Chondrocyte (in vitro differentiated cells): ENCODE results near the gene PTK7. TPM values are rescaled to one million over a fixed set of nuclear protein-coding genes. Genes with fewer than 3 reads are reported as not detected.
"Not testable (repeated sequence)": the region's sequence is repeated elsewhere in the genome, so short reads cannot be mapped to it uniquely, and the experiment has no call there.

Experiments
- DNase-seq: peaks from one replicate; pipeline ENCODE4 v3.0.0; 2021; ENCODE audit warnings: mixed read lengths, low spot score
- H3K27ac Mint-ChIP-seq: one replicate; pipeline ENCODE4 v1.8.0; 2021; ENCODE audit warnings: mild to moderate bottlenecking, moderate library complexity, mixed read lengths; ENCODE audit not compliant: unreplicated experiment
- H3K27me3 Mint-ChIP-seq: 2 replicates; pipeline ENCODE4 v1.8.0; 2021; ENCODE audit warnings: low read depth, mixed read lengths
- H3K36me3 Mint-ChIP-seq: 2 replicates; pipeline ENCODE4 v1.8.0; 2021; ENCODE audit warnings: low read depth, mixed read lengths
- H3K4me1 Mint-ChIP-seq: 2 replicates; pipeline ENCODE4 v1.8.0; 2021; ENCODE audit warnings: low read depth, mild to moderate bottlenecking, mixed read lengths
- H3K4me3 Mint-ChIP-seq: one replicate; pipeline ENCODE4 v1.8.0; 2021; ENCODE audit warnings: mild to moderate bottlenecking, moderate library complexity, mixed read lengths; ENCODE audit not compliant: unreplicated experiment
- H3K9me3 Mint-ChIP-seq: 2 replicates; pipeline ENCODE4 v1.8.0; 2021; ENCODE audit warnings: low read depth, mixed read lengths
- total RNA-seq: library from RNA; stranded (reverse); gene quantifications from 3 replicates; pipeline ENCODE4 v1.2.1, GENCODE V29; 2021
- TF ChIP-seq, protein P1 (sequence below): fragments of 200-600 bp; sonication (generic); IDR thresholded peaks from 2 replicates; pipeline ENCODE4 v1.5.0; 2021; ENCODE audit warnings: antibody characterized with exemption, mild to moderate bottlenecking, moderate library complexity

The PTK7 gene
- total RNA-seq, 1 donor from 2014 or later = 288 TPM

DNA sequence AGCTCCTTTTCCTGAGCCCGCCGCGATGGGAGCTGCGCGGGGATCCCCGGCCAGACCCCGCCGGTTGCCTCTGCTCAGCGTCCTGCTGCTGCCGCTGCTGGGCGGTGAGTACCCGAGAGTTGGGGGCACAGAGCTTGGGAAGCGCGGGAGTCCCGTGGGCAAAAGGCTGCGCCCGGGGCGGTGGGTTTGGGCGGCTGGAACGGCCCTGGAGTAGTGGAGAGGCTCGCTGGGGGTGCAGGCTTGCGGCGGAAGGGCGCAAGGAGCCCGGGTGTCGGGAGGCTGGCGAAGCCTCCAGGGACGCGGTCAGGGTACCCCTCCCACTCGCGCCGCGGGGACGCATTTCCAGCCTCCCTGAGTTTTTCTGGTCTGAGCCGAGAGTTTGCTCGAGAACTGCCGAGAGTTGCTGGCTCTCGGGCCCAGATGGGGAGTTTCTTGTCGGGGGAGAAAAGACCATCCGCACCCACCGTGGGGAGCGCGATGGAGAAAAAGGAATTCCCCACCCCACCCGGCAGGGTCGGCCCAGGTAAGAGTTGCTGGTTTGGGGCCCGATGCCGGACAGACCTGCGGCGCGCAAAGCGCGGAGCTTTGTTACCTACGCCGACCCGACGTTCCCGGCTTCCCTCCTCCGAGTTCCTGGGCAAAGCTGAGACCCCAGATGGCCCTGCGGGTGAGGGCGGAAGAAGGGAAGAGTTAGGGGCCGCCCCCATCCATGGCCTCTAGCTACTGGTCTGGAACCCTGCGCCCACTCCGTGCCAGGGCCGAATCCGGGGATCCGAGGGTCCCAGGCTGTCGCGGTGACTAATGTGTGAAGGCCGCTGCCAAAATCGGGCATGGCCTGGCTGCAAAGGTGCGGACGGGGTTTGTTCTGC, 584 bp downstream of the PTK7 start:
- Mint-ChIP-seq H3K27me3 (no peaks in the 10 kb centered on the region), H3K36me3 (peaks cover 11% of the 10 kb centered on the region), H3K9me3 (no peaks in the 10 kb centered on the region), H3K4me1 (peaks cover 48% of the 10 kb centered on the region), H3K27ac (peak overlapping the region; percentile 81), H3K4me3 (peak overlapping the region; percentile 85)
- DNase-seq = no peak
- TF ChIP-seq, protein P1, sequence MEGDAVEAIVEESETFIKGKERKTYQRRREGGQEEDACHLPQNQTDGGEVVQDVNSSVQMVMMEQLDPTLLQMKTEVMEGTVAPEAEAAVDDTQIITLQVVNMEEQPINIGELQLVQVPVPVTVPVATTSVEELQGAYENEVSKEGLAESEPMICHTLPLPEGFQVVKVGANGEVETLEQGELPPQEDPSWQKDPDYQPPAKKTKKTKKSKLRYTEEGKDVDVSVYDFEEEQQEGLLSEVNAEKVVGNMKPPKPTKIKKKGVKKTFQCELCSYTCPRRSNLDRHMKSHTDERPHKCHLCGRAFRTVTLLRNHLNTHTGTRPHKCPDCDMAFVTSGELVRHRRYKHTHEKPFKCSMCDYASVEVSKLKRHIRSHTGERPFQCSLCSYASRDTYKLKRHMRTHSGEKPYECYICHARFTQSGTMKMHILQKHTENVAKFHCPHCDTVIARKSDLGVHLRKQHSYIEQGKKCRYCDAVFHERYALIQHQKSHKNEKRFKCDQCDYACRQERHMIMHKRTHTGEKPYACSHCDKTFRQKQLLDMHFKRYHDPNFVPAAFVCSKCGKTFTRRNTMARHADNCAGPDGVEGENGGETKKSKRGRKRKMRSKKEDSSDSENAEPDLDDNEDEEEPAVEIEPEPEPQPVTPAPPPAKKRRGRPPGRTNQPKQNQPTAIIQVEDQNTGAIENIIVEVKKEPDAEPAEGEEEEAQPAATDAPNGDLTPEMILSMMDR = no peak

DNA sequence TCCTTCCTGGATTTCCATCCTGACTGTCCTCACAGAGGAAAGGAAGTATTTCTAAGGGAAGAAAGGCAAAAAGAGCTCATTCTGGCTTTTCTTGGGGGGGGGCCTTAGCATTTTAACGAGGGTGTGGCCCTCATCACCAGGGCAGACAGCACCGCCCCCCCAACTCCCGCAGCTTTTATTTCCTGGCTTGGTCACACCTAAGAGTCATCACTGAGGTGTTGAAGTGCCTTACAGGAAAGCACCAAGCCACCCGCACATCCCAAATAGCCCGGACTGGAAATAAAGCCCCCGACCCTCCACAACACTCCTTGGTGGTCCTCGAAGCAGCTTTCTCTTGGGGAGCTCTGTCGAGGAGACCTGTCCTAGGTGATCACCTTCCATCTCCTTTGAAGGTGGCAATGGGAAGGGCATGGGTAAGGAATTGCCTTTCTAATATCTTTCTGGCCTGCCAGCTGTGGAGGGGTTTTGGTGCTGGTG, 1.3 kb downstream of the PTK7 start:
- Mint-ChIP-seq H3K27me3 (no peaks in the 10 kb centered on the region), H3K27ac (peak overlapping the region; percentile 81), H3K9me3 (no peaks in the 10 kb centered on the region), H3K4me3 (peak overlapping the region; percentile 85), H3K4me1 (peaks cover 46% of the 10 kb centered on the region), H3K36me3 (peaks cover 7% of the 10 kb centered on the region)
- no peak for DNase-seq
- TF ChIP-seq, protein P1 = no peak

DNA sequence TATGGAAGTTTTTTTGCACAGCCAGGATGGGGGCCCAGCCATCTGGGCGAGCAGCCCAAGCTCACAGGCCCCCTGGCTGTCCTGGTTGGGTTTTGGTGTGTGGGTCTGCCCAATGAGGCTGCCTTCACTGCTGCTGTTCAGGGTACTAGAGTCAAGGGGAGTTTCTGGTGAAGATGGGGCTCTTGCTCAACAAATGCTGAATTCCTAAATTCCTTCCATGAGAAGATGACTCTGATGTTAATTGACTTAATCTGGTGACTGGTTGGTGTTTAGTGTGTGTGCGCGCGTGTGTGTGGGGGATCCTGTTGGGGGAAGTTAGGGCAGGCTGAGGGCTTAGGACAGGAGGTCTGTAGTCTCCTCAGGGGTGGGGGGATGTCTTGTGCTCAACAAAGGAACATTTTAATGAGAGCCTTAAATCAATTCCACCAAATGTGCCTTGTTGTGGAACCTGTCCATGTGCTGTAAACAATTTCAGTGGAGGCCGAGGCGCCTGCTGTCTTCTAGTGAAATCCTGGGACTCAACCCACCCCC, 1.9 kb downstream of the PTK7 start:
- TF ChIP-seq, protein P1 = no peak

DNA sequence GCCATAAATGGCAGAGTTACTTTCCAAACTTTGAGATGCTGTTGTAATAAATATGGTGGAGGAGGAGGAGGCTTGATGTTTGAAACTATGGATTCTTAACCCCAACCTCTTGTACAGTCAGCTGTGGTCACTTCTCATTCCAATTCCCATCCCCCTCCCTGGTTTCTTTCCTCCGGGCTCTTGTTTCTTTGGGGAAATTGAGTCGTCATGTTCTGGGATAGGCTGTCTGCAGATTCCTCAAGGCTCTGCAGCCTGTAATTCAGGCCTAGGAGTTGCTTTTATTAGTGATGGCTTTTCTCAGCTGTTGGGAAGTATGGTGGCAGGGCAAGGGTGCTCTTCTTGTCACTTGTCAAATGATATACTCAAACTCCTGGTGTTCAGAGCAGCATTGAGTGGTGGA, 2.6 kb downstream of the PTK7 start:
- Mint-ChIP-seq H3K9me3 (no peaks in the 10 kb centered on the region), H3K4me3 (peak overlapping the region; percentile 85), H3K27me3 (no peaks in the 10 kb centered on the region), H3K27ac (peak overlapping the region; percentile 76), H3K4me1 (peaks cover 56% of the 10 kb centered on the region), H3K36me3 (peaks cover 4% of the 10 kb centered on the region)
- no peak for DNase-seq
- TF ChIP-seq, protein P1 = no peak

More for the DNA sequence above, 1.9 kb downstream of the PTK7 start:
- H3K27ac Mint-ChIP-seq = peak overlapping the region; percentile 76
- H3K4me3 Mint-ChIP-seq = peak overlapping the region; percentile 85
- no peaks in the 10 kb centered on the region for H3K27me3 Mint-ChIP-seq
- H3K4me1 Mint-ChIP-seq = peaks cover 50% of the 10 kb centered on the region
- peaks cover 5% of the 10 kb centered on the region for H3K36me3 Mint-ChIP-seq
- no peaks in the 10 kb centered on the region for H3K9me3 Mint-ChIP-seq
- no peak for DNase-seq

DNA sequence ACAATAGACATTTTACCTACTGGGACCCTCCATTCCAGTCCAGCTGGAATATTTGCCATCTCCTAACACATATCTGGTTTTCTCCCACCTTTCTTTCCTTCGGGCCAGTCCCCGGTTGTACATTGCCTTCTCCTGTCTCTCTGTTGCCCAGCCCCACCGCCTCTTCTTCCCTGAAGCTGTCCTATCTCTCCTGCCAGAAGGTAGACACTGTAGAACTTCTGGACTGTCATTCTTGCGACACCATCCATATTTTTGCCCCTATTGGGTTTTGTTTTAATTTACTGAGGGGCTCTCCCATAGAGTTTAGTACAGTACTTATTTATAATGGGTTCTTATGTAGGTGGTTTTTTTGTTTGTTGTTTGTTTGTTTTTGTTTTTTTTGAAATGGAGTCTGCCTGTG, 4.9 kb downstream of the PTK7 start:
- TF ChIP-seq, protein P1 = no peak
- H3K4me1 Mint-ChIP-seq = peaks cover 49% of the 10 kb centered on the region
- H3K36me3 Mint-ChIP-seq = peaks cover 2% of the 10 kb centered on the region
- H3K9me3 Mint-ChIP-seq = no peaks in the 10 kb centered on the region
- H3K27ac Mint-ChIP-seq = peak overlapping the region; percentile 60
- H3K4me3 Mint-ChIP-seq = no peak overlapping the region
- no peak for DNase-seq
- no peaks in the 10 kb centered on the region for H3K27me3 Mint-ChIP-seq

DNA sequence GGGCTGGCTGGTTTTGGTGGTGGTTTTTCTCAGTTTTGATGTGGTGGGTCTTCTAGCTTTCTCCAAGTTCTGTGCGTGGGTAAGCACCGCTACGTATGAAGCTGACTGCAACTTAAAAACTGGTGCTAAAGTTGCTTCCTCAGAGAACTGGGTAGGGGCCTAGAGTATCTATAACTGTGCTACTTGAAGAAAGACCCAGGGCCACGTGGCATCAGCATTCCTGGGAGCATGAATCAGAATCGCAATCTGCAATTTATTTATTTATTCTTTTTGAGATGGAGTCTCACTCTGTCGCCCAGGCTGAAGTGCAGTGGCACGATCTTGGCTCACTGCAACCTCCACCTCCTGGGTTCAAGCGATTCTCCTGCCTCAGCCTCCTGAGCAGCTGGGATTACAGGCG, 5.8 kb downstream of the PTK7 start:
- not testable (repeated sequence) for H3K4me3 Mint-ChIP-seq, H3K36me3 Mint-ChIP-seq, H3K9me3 Mint-ChIP-seq, H3K27me3 Mint-ChIP-seq, DNase-seq
- Mint-ChIP-seq H3K4me1 (peaks cover 53% of the 10 kb centered on the region), H3K27ac (peak overlapping the region; percentile 73)
